Caco-2 (cell line): Measurements from ENCODE around the gene SZRD1. TPM values are rescaled to one million over a fixed set of nuclear protein-coding genes. Genes with fewer than 3 reads are reported as not detected.
"Not testable (repeated sequence)": the region's sequence is repeated elsewhere in the genome, so short reads cannot be mapped to it uniquely, and the experiment has no call there.

Source experiments
- BruUV-seq: library from RNA; stranded (reverse); fragments of 400-500 nt; replicated peaks from 2 replicates; lab custom pipeline; 2021; lab: Mats Ljungman, UMichigan
- CTCF ChIA-PET: fragments of 300-600 bp; sonication (Branson Sonifier 250); formaldehyde crosslinking; loops from one replicate; lab custom pipeline; 2022; ENCODE audit warnings: antibody characterized with exemption; lab: Charles Lee
- POLR2A ChIA-PET: fragments of 300-600 bp; sonication (Branson Sonifier 250); formaldehyde crosslinking; loops from one replicate; lab custom pipeline; 2022; ENCODE audit warnings: antibody characterized with exemption; lab: Charles Lee
- DNase-seq, 2 experiments: peaks; one replicate each; pipeline versions ENCODE4 v3.0.0 to v3.0.0-alpha.2; 2020 to 2022
- H3K27me3 ChIP-seq: replicated peaks from 2 replicates; pipeline ENCODE4 v1.6.0; 2011; ENCODE audit warnings: low read length; ENCODE audit not compliant: control insufficient read depth, insufficient read depth
- H3K36me3 ChIP-seq: 2 replicates; pipeline ENCODE4 v1.5.1; 2011; ENCODE audit warnings: low read length; ENCODE audit not compliant: control insufficient read depth, insufficient read depth
- H3K4me1 ChIP-seq: fragments of 250-450 bp; sonication (Bioruptor Pico); 2 replicates; pipeline ENCODE4 v1.5.1; 2020; ENCODE audit warnings: mild to moderate bottlenecking
- H3K4me3 ChIP-seq: 2 replicates; pipeline ENCODE4 v1.5.1; 2011; ENCODE audit warnings: low read depth, mild to moderate bottlenecking, control low read depth, low read length
- H3K9me3 ChIP-seq: fragments of 250-450 bp; sonication (Bioruptor Pico); 2 replicates; pipeline ENCODE4 v1.5.1; 2020; ENCODE audit warnings: mild to moderate bottlenecking, moderate library complexity
- H3K27ac Mint-ChIP-seq: one replicate; pipeline ENCODE4 v1.8.0; 2022; ENCODE audit warnings: mixed read lengths; ENCODE audit not compliant: unreplicated experiment
- H3K27me3 Mint-ChIP-seq: one replicate; pipeline ENCODE4 v1.8.0; 2022; ENCODE audit warnings: mixed read lengths; ENCODE audit not compliant: insufficient read depth, unreplicated experiment
- H3K36me3 Mint-ChIP-seq: one replicate; pipeline ENCODE4 v1.8.0; 2022; ENCODE audit warnings: mild to moderate bottlenecking, mixed read lengths; ENCODE audit not compliant: insufficient read depth, unreplicated experiment
- H3K4me1 Mint-ChIP-seq: one replicate; pipeline ENCODE4 v1.8.0; 2022; ENCODE audit warnings: low read depth, mixed read lengths; ENCODE audit not compliant: unreplicated experiment
- H3K4me3 Mint-ChIP-seq: one replicate; pipeline ENCODE4 v1.8.0; 2022; ENCODE audit warnings: mild to moderate bottlenecking, moderate library complexity, mixed read lengths; ENCODE audit not compliant: unreplicated experiment
- H3K9me3 Mint-ChIP-seq: one replicate; pipeline ENCODE4 v1.8.0; 2022; ENCODE audit warnings: mixed read lengths; ENCODE audit not compliant: unreplicated experiment
- CTCF ChIP-seq, 2 experiments: fragments of 200-600 bp in 1 of 2; IDR thresholded peaks; 1 replicate in 1 of 2; 2 replicates in 1 of 2; pipeline versions ENCODE4 v1.5.1 to v1.8.0; 2011 to 2022; ENCODE audit warnings: antibody characterized with exemption in 1 of 2, control low read depth in 1 of 2, inconsistent platforms in 1 of 2, low read depth in 1 of 2, low read length in 1 of 2, mild to moderate bottlenecking in 1 of 2, moderate library complexity in 1 of 2; ENCODE audit not compliant: insufficient read depth in 1 of 2, severe bottlenecking in 1 of 2, unreplicated experiment in 1 of 2
- intact Hi-C: fragments of 100-400 bp; cut with micrococcal nuclease; formaldehyde crosslinking; loops from one replicate; pipeline ENCODE4 v1.10.0; 2022; ENCODE audit not compliant: unreplicated experiment
- total RNA-seq: library from RNA; stranded (reverse); gene quantifications from 2 replicates; pipeline ENCODE4 v1.2.3, GENCODE V29; 2022

The SZRD1 gene
- total RNA-seq, 1 experiment from 2014 or later, result 93.8 TPM

- H3K36me3 ChIP-seq, result no peaks in the 10 kb centered on the region
- H3K4me1 ChIP-seq, result 0 out of 2 replicates have a peak, but pooled peaks cover 4% of the 10 kb centered on the region
- H3K4me3 ChIP-seq, result no peak overlapping the region
- BruUV-seq, result no TSS peak
- POLR2A ChIA-PET, result no interaction called here
- H3K27ac Mint-ChIP-seq, result no peak overlapping the region
- no peaks in the 10 kb centered on the region for H3K27me3 Mint-ChIP-seq
- no peaks in the 10 kb centered on the region for H3K9me3 ChIP-seq
- intact Hi-C loops, result no loop called here
- CTCF ChIA-PET, result no interaction called here
- no peaks in the 10 kb centered on the region for H3K27me3 ChIP-seq
- peaks cover 7% of the 10 kb centered on the region for H3K4me1 Mint-ChIP-seq
- H3K36me3 Mint-ChIP-seq, result peaks cover 7% of the 10 kb centered on the region
- DNase-seq, result no peak
- no peaks in the 10 kb centered on the region for H3K9me3 Mint-ChIP-seq
- H3K4me3 Mint-ChIP-seq, result no peak overlapping the region
- no peak for TF ChIP-seq CTCF (IDR thresholded peaks at IDR 0.05; ENCODE audit: insufficient read depth in 1 of 2, low read depth in 1 of 2, low read length in 1 of 2, severe bottlenecking in 1 of 2, unreplicated experiment in 1 of 2)
Measured at GRCh38 chr1:16338961-16339360, 28.1 kb upstream of the SZRD1 start.

DNA sequence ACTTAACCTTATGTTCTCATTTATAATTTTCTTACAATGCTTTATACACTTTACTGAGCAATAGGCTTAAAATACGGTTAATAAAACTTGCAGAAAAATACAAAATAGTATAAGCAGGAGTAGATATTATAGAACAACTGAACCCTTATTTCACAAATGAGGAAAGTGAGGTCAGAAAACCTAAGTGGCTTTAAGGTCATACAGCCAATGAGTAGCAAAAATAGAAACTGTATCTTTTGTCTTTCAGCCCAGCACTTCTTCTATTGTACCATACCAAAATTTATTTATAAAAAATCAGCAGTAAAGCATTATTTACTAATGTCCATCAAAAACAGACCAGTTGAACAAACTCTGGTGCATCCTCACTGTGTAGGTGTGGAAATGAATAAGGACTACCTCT is 26.4 kb upstream of the SZRD1 start:
- H3K4me1 ChIP-seq, result no peaks in the 10 kb centered on the region
- peaks cover 7% of the 10 kb centered on the region for H3K36me3 Mint-ChIP-seq
- H3K9me3 Mint-ChIP-seq, result no peaks in the 10 kb centered on the region
- peaks cover 7% of the 10 kb centered on the region for H3K4me1 Mint-ChIP-seq
- no TSS peak for BruUV-seq
- H3K9me3 ChIP-seq, result no peaks in the 10 kb centered on the region
- intact Hi-C loops, result no loop called here
- no peaks in the 10 kb centered on the region for H3K36me3 ChIP-seq
- POLR2A ChIA-PET, result interaction anchor here (0.7 kb wide), 1 partner anchor 176 kb away, joined by 8 read pairs; no protein-coding TSS in a partner anchor
- no peaks in the 10 kb centered on the region for H3K27me3 Mint-ChIP-seq
- no peak overlapping the region for H3K4me3 ChIP-seq
- H3K4me3 Mint-ChIP-seq, result no peak overlapping the region
- CTCF ChIA-PET, result interaction anchor here (0.7 kb wide), 1 partner anchor 258 kb away, joined by 4 read pairs; no protein-coding TSS in a partner anchor
- H3K27ac Mint-ChIP-seq, result no peak overlapping the region
- DNase-seq, result no peak
- H3K27me3 ChIP-seq, result no peaks in the 10 kb centered on the region
- TF ChIP-seq CTCF (IDR thresholded peaks at IDR 0.05; ENCODE audit: insufficient read depth in 1 of 2, low read depth in 1 of 2, low read length in 1 of 2, severe bottlenecking in 1 of 2, unreplicated experiment in 1 of 2), result no peak

DNA sequence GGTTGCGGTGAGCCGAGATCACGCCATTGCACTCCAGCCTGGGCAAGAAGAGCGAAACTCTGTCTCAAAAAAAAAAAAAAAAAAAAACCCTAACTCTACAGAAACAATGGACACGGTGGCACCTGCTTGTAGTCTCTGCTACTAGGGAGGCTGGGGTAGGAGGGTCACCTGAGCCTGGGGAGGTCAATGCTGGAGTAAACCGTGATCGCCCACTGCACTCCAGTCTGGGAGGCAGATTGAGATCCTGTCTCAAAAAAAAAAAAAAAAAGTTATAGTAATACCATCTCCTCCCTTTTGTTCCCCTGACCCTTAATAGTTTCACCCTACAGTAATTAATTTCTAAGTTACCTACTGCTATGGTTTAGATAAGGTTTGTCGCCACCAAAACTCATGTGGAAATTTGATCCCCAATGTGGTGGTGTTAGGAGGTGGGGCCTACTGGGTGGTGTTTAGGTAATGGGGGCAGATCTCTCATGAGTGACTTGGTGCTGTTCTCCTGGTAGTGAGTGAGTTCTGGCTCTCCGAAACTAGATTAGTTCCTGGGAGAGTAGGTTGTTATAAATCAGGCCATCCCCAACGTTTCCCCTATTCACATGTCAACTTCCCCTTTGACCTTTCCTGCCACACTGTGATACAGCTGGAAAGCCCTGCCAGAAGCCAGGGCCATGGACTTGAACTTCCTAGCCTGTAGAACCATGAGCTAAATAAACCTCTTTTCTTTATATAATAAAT is 24.5 kb upstream of the SZRD1 start:
- no peaks in the 10 kb centered on the region for H3K9me3 Mint-ChIP-seq
- H3K27me3 Mint-ChIP-seq, result no peaks in the 10 kb centered on the region
- H3K9me3 ChIP-seq, result no peaks in the 10 kb centered on the region
- no peak for DNase-seq
- no peaks in the 10 kb centered on the region for H3K36me3 ChIP-seq
- H3K4me1 Mint-ChIP-seq, result no peaks in the 10 kb centered on the region
- no peak overlapping the region for H3K4me3 Mint-ChIP-seq
- no peak overlapping the region for H3K4me3 ChIP-seq
- no peaks in the 10 kb centered on the region for H3K27me3 ChIP-seq
- H3K27ac Mint-ChIP-seq, result no peak overlapping the region
- no TSS peak for BruUV-seq
- ChIA-PET POLR2A (no interaction called here), CTCF (no interaction called here)
- no peak for TF ChIP-seq CTCF (IDR thresholded peaks at IDR 0.05; ENCODE audit: insufficient read depth in 1 of 2, low read depth in 1 of 2, low read length in 1 of 2, severe bottlenecking in 1 of 2, unreplicated experiment in 1 of 2)
- H3K36me3 Mint-ChIP-seq, result peaks cover 7% of the 10 kb centered on the region
- H3K4me1 ChIP-seq, result no peaks in the 10 kb centered on the region
- intact Hi-C loops, result no loop called here

GRCh38 chr1:16343276-16343675 is 23.8 kb upstream of the SZRD1 start:
- POLR2A ChIA-PET, CTCF ChIA-PET, H3K4me3 Mint-ChIP-seq, BruUV-seq, H3K27me3 ChIP-seq, H3K9me3 ChIP-seq, H3K9me3 Mint-ChIP-seq, DNase-seq, H3K4me1 Mint-ChIP-seq, H3K27me3 Mint-ChIP-seq, H3K4me3 ChIP-seq, H3K27ac Mint-ChIP-seq, H3K4me1 ChIP-seq, H3K36me3 ChIP-seq, intact Hi-C loops, H3K36me3 Mint-ChIP-seq: not testable (repeated sequence)
